ENCODE data around the gene LRRC25.
A peak's percentile ranks its signal among the peaks of the same experiment; 100 is the strongest.

GRCh38 chr19:18385675-18386542 is 11.5 kb downstream of the LRRC25 start, which contains the start of gene GDF15:
- TF ChIP-seq, protein P1, sequence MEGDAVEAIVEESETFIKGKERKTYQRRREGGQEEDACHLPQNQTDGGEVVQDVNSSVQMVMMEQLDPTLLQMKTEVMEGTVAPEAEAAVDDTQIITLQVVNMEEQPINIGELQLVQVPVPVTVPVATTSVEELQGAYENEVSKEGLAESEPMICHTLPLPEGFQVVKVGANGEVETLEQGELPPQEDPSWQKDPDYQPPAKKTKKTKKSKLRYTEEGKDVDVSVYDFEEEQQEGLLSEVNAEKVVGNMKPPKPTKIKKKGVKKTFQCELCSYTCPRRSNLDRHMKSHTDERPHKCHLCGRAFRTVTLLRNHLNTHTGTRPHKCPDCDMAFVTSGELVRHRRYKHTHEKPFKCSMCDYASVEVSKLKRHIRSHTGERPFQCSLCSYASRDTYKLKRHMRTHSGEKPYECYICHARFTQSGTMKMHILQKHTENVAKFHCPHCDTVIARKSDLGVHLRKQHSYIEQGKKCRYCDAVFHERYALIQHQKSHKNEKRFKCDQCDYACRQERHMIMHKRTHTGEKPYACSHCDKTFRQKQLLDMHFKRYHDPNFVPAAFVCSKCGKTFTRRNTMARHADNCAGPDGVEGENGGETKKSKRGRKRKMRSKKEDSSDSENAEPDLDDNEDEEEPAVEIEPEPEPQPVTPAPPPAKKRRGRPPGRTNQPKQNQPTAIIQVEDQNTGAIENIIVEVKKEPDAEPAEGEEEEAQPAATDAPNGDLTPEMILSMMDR (conservative IDR thresholded peaks at IDR 0.05; ENCODE audit: low read length) = peak; percentile 79
- no peak for TF ChIP-seq EZH2phosphoT487 (IDR thresholded peaks at IDR 0.05; ENCODE audit: borderline replicate concordance, low read depth, low read length)

Data from OCI-LY7 (cell line).